Testis (tissue), 3 donors: ENCODE data around the gene MAP7D2. TPM values are rescaled to one million over a fixed set of nuclear protein-coding genes. Genes with fewer than 3 reads are reported as not detected.

Experiments
- DNase-seq: peaks from one replicate; pipeline ENCODE4 v3.0.0-alpha.2; 2019
- H3K27ac ChIP-seq, 2 donors: fragments of 200-600 bp; sonication (generic); one replicate each; pipeline ENCODE4 v1.5.1; 2019
- H3K27me3 ChIP-seq: fragments of 200-600 bp; sonication (generic); one replicate; pipeline ENCODE4 v1.5.1; 2019
- H3K36me3 ChIP-seq: fragments of 200-600 bp; sonication (generic); one replicate; pipeline ENCODE4 v1.5.1; 2017; ENCODE audit warnings: low read depth; ENCODE audit errors: missing control alignments
- H3K4me1 ChIP-seq: fragments of 200-600 bp; sonication (generic); one replicate; pipeline ENCODE4 v1.5.1; 2019
- H3K4me3 ChIP-seq, 2 donors: fragments of 200-600 bp; sonication (generic); one replicate each; pipeline ENCODE4 v1.5.1; 2017 to 2019
- H3K9me3 ChIP-seq: fragments of 200-600 bp; sonication (generic); one replicate; pipeline ENCODE4 v1.5.1; 2017
- POLR2A ChIP-seq: fragments of 450-650 bp; IDR thresholded peaks from one replicate; pipeline ENCODE4 v1.6.1; 2017; ENCODE audit warnings: antibody characterized with exemption, mild to moderate bottlenecking, moderate library complexity
- WGBS, 2 donors: methylation state at CpG; one replicate each; pipeline ENCODE4 v1.1.5; 2018; 5-methylcytosine and 5-hydroxymethylcytosine counted together
- intact Hi-C: fragments of 100-400 bp; cut with DNase I; formaldehyde crosslinking; loops from one replicate; pipeline ENCODE4 v1.15.1; 2023; ENCODE audit warnings: low total_unique reads
- polyA plus RNA-seq: library from polyadenylated mRNA; stranded (reverse); fragments of 350-450 nt; fragmentation: Illumina TruSeq; extraction: RNeasy Lipid Tissue Mini Kit (QIAGEN cat#74804); gene quantifications from one replicate; pipeline ENCODE4 v1.2.3, GENCODE V29; 2014; ENCODE audit warnings: low read depth, low replicate concordance; ENCODE audit not compliant: insufficient read depth
- total RNA-seq, 2 donors: library from RNA; depleted of rRNA; stranded (reverse); fragments of >200 nt; gene quantifications; one replicate each; pipeline ENCODE4 v1.2.3, GENCODE V29; 2016
- TF ChIP-seq, protein P1 (sequence below), 3 experiments: fragments of 450-650 bp in 2 of 3; fragments of 200-600 bp in 1 of 3; sonication (generic) in 1 of 3; IDR thresholded peaks; one replicate each; pipeline ENCODE4 v1.5.1; 2016 to 2019; ENCODE audit warnings: antibody characterized with exemption in 3 of 3, mild to moderate bottlenecking in 2 of 3, moderate library complexity in 1 of 3

The MAP7D2 gene
- total and polyA plus RNA-seq, 3 donors from 2014 or later = 19.5 to 37.9 (median 36.6) TPM

DNA sequence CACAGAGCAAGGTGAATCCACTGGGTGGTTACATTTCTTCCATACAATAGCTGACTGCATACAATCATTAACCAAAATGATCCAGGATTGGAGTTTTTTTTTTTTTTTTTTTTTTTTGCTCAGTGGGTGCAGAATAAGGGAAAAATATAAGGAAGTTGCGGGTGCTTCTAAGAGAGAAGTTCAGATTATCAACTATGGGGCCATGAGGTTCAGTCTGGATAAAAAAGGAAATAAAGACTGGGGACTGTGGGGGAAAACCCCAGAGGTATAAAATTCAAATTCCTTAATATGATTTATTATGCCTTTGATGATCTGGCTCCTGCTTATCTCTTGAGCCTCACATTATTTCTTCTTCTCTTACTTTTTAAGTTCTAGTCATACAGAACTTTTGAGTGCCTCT lies 30.9 kb upstream of the MAP7D2 start:
- Histone ChIP-seq H3K27me3 (no peaks in the 10 kb centered on the region), H3K36me3 (no peaks in the 10 kb centered on the region), H3K9me3 (no peaks in the 10 kb centered on the region), H3K4me3 (no peak overlapping the region), H3K4me1 (no peaks in the 10 kb centered on the region), H3K27ac (no peak overlapping the region)
- TF ChIP-seq POLR2A = no peak
- TF ChIP-seq, protein P1, sequence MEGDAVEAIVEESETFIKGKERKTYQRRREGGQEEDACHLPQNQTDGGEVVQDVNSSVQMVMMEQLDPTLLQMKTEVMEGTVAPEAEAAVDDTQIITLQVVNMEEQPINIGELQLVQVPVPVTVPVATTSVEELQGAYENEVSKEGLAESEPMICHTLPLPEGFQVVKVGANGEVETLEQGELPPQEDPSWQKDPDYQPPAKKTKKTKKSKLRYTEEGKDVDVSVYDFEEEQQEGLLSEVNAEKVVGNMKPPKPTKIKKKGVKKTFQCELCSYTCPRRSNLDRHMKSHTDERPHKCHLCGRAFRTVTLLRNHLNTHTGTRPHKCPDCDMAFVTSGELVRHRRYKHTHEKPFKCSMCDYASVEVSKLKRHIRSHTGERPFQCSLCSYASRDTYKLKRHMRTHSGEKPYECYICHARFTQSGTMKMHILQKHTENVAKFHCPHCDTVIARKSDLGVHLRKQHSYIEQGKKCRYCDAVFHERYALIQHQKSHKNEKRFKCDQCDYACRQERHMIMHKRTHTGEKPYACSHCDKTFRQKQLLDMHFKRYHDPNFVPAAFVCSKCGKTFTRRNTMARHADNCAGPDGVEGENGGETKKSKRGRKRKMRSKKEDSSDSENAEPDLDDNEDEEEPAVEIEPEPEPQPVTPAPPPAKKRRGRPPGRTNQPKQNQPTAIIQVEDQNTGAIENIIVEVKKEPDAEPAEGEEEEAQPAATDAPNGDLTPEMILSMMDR (IDR thresholded peaks at IDR 0.05) = no peak
- intact Hi-C loops = no loop called here
- DNase-seq = no peak
- WGBS, 2 donors = 56 to 100% methylated on average over 1 of the region's 1 CpG

DNA sequence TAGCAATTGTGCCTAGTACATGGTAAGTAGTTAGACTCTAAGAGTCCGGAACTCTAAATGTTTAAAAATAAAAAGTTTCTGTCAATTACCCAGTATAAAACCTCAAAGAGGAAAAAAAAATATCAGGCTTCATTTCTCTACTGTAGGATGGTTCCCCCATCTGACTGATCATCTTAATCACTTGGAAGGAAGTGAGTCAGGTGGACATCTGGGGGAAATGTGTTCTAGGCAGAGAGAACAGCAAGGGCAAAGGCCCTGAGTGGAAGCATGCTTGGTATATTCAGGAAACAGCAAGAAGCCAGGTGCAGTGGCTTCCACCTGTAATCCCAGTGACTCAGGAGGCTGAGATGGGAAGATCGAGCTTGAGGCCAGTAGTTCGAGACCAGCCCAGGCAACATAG lies 27.8 kb upstream of the MAP7D2 start:
- Histone ChIP-seq H3K27me3 (no peaks in the 10 kb centered on the region), H3K27ac (no peak overlapping the region), H3K9me3 (no peaks in the 10 kb centered on the region), H3K36me3 (no peaks in the 10 kb centered on the region), H3K4me3 (no peak overlapping the region), H3K4me1 (no peaks in the 10 kb centered on the region)
- DNase-seq = no peak
- 85 to 100% methylated on average over 1 to 3 of the region's 3 CpGs for WGBS, 2 donors
- intact Hi-C loops = loop anchor here (5.0 kb wide), 1 partner anchor 123 kb away; the partner anchor contains the start of gene RPS6KA3
- TF ChIP-seq POLR2A = no peak
- TF ChIP-seq, protein P1 (IDR thresholded peaks at IDR 0.05) = no peak

DNA sequence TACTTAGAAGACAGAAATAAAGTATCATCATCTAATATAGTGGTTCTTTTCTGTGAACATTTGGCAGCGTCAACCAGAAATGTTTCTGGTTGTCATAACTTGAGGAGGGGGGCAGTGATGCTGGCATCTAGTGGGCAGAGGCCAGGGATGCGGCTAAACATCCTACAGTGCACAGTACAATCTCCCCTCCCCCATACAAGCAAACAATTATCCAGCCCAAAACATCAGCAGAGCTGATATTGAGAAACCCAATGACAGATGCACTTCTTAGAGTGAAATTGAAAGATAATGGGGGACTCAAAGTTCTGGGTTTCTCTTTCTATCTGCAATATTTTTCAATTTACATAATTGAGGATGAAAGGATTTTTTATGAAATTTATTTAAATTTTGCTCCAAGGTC lies 26.9 kb upstream of the MAP7D2 start:
- Histone ChIP-seq H3K4me3 (no peak overlapping the region), H3K27ac (no peak overlapping the region), H3K36me3 (no peaks in the 10 kb centered on the region), H3K27me3 (no peaks in the 10 kb centered on the region), H3K4me1 (no peaks in the 10 kb centered on the region), H3K9me3 (no peaks in the 10 kb centered on the region)
- TF ChIP-seq POLR2A = no peak
- TF ChIP-seq, protein P1 (IDR thresholded peaks at IDR 0.05) = no peak
- 64 to 67% methylated on average over 2 of the region's 2 CpGs for WGBS, 2 donors
- intact Hi-C loops = loop anchor here (5.0 kb wide), 1 partner anchor 124 kb away; the partner anchor contains the start of gene RPS6KA3
- DNase-seq = no peak

DNA sequence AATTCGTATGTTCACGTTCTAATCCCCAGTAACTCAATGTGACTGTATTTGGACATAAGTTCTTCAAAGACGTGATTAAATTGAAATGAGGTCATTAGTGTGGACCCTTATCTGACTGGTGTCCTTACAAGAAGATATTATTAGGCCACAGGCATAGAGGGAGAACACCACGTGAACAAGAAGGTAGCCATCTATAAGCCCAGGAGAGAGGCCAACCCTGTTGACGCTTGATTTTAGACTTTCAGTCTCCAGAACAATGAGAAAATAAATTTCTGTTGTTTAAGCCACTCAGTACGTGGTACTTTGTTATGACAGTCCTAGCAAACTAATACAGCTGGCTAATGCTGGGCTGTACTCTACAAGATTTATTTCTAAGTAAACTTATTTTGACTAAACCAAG lies 26.4 kb upstream of the MAP7D2 start:
- 32% methylated on average over 5 to 6 of the region's 6 CpGs for WGBS, 2 donors
- no peak overlapping the region for H3K4me3 ChIP-seq
- no peaks in the 10 kb centered on the region for H3K9me3 ChIP-seq
- no peaks in the 10 kb centered on the region for H3K36me3 ChIP-seq
- intact Hi-C loops = loop anchor here (5.0 kb wide), 1 partner anchor 124 kb away; the partner anchor contains the start of gene RPS6KA3
- no peaks in the 10 kb centered on the region for H3K4me1 ChIP-seq
- H3K27me3 ChIP-seq = no peaks in the 10 kb centered on the region
- no peak for DNase-seq
- no peak overlapping the region for H3K27ac ChIP-seq
- no peak for TF ChIP-seq POLR2A
- TF ChIP-seq, protein P1 (IDR thresholded peaks at IDR 0.05) = no peak
